Thyroid gland (tissue), 4 donors: ENCODE results near the gene TRIB2.

Experiments
- POLR2A ChIP-seq, 2 donors: fragments of 450-650 bp; IDR thresholded peaks; one replicate each; pipeline ENCODE4 v1.6.1; 2017; ENCODE audit warnings: antibody characterized with exemption in 2 of 2, mild to moderate bottlenecking in 2 of 2, moderate library complexity in 1 of 2
- TF ChIP-seq, protein P1 (sequence below), 6 experiments: fragments of 200-600 bp in 3 of 6; fragments of 450-650 bp in 3 of 6; sonication (generic) in 3 of 6; IDR thresholded peaks; one replicate each; pipeline ENCODE4 v1.5.1; 2016 to 2019; ENCODE audit warnings: antibody characterized with exemption in 6 of 6, mild to moderate bottlenecking in 2 of 6, inconsistent platforms in 1 of 6, moderate library complexity in 1 of 6

DNA sequence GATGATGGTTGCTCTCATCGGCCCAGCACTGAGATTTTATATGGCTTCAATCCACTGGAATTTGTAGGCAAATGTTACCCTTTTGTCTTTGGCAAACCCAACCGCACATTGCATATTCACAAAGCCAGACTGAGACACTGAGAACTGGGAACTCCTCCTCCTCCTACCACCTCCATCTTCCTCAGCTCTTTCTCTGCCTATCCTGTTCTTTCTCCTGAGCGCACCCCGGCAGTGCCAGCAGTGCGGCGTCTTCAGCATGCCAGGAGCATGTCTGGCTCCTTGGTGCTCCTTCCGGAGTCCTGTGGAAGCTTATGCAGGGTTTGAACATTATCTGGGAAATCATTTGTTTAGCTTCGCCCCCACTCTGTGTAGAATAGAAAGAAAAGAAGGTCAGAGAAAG, 50.8 kb downstream of the TRIB2 start:
- TF ChIP-seq, protein P1, sequence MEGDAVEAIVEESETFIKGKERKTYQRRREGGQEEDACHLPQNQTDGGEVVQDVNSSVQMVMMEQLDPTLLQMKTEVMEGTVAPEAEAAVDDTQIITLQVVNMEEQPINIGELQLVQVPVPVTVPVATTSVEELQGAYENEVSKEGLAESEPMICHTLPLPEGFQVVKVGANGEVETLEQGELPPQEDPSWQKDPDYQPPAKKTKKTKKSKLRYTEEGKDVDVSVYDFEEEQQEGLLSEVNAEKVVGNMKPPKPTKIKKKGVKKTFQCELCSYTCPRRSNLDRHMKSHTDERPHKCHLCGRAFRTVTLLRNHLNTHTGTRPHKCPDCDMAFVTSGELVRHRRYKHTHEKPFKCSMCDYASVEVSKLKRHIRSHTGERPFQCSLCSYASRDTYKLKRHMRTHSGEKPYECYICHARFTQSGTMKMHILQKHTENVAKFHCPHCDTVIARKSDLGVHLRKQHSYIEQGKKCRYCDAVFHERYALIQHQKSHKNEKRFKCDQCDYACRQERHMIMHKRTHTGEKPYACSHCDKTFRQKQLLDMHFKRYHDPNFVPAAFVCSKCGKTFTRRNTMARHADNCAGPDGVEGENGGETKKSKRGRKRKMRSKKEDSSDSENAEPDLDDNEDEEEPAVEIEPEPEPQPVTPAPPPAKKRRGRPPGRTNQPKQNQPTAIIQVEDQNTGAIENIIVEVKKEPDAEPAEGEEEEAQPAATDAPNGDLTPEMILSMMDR (IDR thresholded peaks at IDR 0.05) = no peak
- no peak for TF ChIP-seq POLR2A (IDR thresholded peaks at IDR 0.05)
